Measurements from ENCODE around the gene KCNJ4. TPM values are rescaled to one million over a fixed set of nuclear protein-coding genes. Genes with fewer than 3 reads are reported as not detected.

Gene KCNJ4
- total RNA-seq, 1 donor from 2014 or later = 0.82 TPM

DNA sequence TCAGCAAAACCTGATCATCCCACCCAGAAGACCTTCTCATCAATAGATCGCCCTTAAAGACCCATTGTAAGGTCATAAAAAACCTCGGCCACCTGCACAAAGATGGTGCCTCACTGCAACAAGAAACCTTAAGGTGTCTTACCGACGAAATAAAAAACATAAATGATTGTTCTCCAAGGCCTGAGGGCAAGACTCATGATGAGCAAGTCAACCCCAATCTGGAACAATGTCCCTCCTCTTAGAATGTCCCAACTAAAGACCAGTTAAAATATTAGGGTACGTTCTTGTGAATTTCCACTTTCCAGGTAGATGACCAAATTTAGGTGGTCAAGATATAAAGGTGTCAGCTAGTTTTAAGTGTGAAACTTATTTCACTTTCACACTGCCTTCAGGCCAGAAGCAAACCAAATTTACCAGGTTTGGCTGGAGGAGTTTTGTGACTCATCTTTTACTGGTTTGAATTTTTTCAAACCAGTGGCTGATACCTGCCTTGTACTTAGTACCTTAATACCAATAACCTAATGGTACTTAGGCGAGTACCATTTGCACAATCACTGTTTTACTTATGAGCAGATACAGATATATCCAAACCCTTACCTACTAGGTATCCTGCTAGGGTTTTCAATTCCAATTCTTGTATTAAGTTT is 27.8 kb upstream of the KCNJ4 start:
- H3K4me3 ChIP-seq = no peak overlapping the region
- Mint-ChIP-seq H3K4me1 (peaks cover 4% of the 10 kb centered on the region), H3K36me3 (peaks cover 53% of the 10 kb centered on the region), H3K27me3 (ENCODE audit: insufficient read depth, low read depth) (peaks cover 3% of the 10 kb centered on the region), H3K4me3 (no peak overlapping the region), H3K27ac (no peak overlapping the region), H3K9me3 (no peaks in the 10 kb centered on the region)
- H3K27ac ChIP-seq = peak overlapping the region; percentile 67
- no peaks in the 10 kb centered on the region for H3K9me3 ChIP-seq (ENCODE audit: low read depth)
- TF ChIP-seq EZH2 (IDR thresholded peaks at IDR 0.05) (no peak), EZH2phosphoT487 (IDR thresholded peaks at IDR 0.05) (no peak)
- TF ChIP-seq, protein P1, sequence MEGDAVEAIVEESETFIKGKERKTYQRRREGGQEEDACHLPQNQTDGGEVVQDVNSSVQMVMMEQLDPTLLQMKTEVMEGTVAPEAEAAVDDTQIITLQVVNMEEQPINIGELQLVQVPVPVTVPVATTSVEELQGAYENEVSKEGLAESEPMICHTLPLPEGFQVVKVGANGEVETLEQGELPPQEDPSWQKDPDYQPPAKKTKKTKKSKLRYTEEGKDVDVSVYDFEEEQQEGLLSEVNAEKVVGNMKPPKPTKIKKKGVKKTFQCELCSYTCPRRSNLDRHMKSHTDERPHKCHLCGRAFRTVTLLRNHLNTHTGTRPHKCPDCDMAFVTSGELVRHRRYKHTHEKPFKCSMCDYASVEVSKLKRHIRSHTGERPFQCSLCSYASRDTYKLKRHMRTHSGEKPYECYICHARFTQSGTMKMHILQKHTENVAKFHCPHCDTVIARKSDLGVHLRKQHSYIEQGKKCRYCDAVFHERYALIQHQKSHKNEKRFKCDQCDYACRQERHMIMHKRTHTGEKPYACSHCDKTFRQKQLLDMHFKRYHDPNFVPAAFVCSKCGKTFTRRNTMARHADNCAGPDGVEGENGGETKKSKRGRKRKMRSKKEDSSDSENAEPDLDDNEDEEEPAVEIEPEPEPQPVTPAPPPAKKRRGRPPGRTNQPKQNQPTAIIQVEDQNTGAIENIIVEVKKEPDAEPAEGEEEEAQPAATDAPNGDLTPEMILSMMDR (IDR thresholded peaks at IDR 0.05) = no peak
- no peaks in the 10 kb centered on the region for H3K79me2 ChIP-seq (ENCODE audit: low read depth)
- peaks cover 18% of the 10 kb centered on the region for H3K36me3 ChIP-seq
- H3K9ac ChIP-seq = no peak overlapping the region
- H4K20me1 ChIP-seq (ENCODE audit: low read depth) = peaks cover 37% of the 10 kb centered on the region
- H2AFZ ChIP-seq (replicated peaks) = no peak overlapping the region
- H3K27me3 ChIP-seq = no peaks in the 10 kb centered on the region
- no peak overlapping the region for H3K4me2 ChIP-seq
- no peak for DNase-seq (ENCODE audit: low spot score)
- no peaks in the 10 kb centered on the region for H3K4me1 ChIP-seq
- peaks cover 94% of the 10 kb centered on the region for H3F3A ChIP-seq (ENCODE audit: low read depth)

DNA sequence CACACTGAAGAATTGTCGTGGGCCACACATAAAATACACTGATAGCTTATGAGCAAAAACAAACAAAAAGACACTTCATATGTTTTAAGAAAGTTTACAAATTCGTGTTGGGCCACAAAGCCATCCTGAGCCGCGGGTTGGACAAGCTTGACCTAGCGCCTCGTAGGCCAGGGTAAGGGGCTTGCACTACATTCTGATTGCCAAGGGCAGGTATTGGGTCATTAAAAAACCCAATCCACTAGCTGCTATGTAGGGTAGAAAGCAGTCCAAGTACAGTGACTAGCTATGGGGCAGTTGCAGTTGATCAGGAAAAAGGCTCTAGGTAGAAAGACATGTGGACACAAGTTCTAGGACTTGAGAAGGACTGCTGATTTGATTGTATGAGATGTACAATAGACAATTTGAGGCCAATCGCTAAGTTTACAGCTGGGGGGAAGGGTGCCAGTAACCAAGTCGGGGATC is 26.9 kb upstream of the KCNJ4 start:
- Mint-ChIP-seq H3K4me3 (no peak overlapping the region), H3K36me3 (peaks cover 52% of the 10 kb centered on the region), H3K4me1 (peaks cover 4% of the 10 kb centered on the region), H3K27ac (no peak overlapping the region), H3K9me3 (no peaks in the 10 kb centered on the region), H3K27me3 (ENCODE audit: insufficient read depth, low read depth) (peaks cover 3% of the 10 kb centered on the region)
- DNase-seq (ENCODE audit: low spot score) = no peak
- Histone ChIP-seq H3K27me3 (no peaks in the 10 kb centered on the region), H3K4me2 (no peak overlapping the region), H3K79me2 (ENCODE audit: low read depth) (no peaks in the 10 kb centered on the region), H3K36me3 (peaks cover 18% of the 10 kb centered on the region), H3K27ac (peak overlapping the region; percentile 67), H3K4me1 (no peaks in the 10 kb centered on the region), H3K9me3 (ENCODE audit: low read depth) (no peaks in the 10 kb centered on the region), H2AFZ (replicated peaks) (no peak overlapping the region), H3K4me3 (no peak overlapping the region), H3K9ac (no peak overlapping the region), H3F3A (ENCODE audit: low read depth) (peaks cover 91% of the 10 kb centered on the region), H4K20me1 (ENCODE audit: low read depth) (peaks cover 28% of the 10 kb centered on the region)
- TF ChIP-seq EZH2phosphoT487 (IDR thresholded peaks at IDR 0.05) (no peak), EZH2 (IDR thresholded peaks at IDR 0.05) (no peak)
- TF ChIP-seq, protein P1 (IDR thresholded peaks at IDR 0.05) = no peak

DNA sequence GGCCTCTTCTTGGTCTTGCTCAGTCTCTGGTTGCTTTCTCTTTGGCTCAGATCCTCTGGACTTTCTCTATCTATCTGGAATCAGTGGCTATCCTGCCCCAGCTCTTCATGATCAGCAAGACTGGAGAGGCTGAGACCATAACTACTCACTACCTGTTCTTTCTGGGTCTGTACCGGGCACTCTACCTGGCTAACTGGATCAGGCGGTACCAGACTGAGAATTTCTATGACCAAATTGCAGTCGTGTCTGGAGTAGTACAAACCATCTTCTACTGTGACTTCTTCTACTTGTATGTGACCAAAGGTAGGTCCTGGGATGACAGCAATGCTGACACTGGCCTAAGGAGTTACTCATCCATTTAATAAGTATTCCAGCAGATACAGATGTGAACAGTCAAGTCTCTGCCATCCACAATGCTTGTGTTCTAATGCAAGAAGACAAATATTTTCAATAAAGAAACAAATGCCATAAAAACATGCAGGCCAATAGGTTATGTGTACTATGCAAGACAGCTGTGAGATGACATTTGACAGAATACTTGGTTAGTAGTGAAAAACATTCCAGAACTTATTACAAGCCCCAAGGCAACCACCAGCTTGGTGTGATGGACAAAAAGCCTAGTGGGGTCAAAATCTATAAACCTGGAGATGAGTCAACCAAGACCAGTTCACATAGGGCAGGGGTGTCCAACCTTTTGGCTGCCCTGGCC is 26.3 kb upstream of the KCNJ4 start:
- no peaks in the 10 kb centered on the region for H3K79me2 ChIP-seq (ENCODE audit: low read depth)
- peaks cover 18% of the 10 kb centered on the region for H3K36me3 ChIP-seq
- H3K4me3 ChIP-seq = no peak overlapping the region
- Mint-ChIP-seq H3K36me3 (peaks cover 47% of the 10 kb centered on the region), H3K4me1 (peaks cover 4% of the 10 kb centered on the region), H3K27me3 (ENCODE audit: insufficient read depth, low read depth) (peaks cover 4% of the 10 kb centered on the region), H3K9me3 (no peaks in the 10 kb centered on the region), H3K27ac (no peak overlapping the region), H3K4me3 (no peak overlapping the region)
- H3F3A ChIP-seq (ENCODE audit: low read depth) = peaks cover 86% of the 10 kb centered on the region
- DNase-seq (ENCODE audit: low spot score) = no peak
- no peaks in the 10 kb centered on the region for H3K27me3 ChIP-seq
- no peak for TF ChIP-seq EZH2phosphoT487 (IDR thresholded peaks at IDR 0.05)
- TF ChIP-seq EZH2 (IDR thresholded peaks at IDR 0.05) = no peak
- TF ChIP-seq, protein P1 (IDR thresholded peaks at IDR 0.05) = no peak
- H3K9ac ChIP-seq = no peak overlapping the region
- H3K4me2 ChIP-seq = no peak overlapping the region
- peak overlapping the region; percentile 67 for H3K27ac ChIP-seq
- H3K4me1 ChIP-seq = no peaks in the 10 kb centered on the region
- no peaks in the 10 kb centered on the region for H3K9me3 ChIP-seq (ENCODE audit: low read depth)
- H2AFZ ChIP-seq (replicated peaks) = no peak overlapping the region
- H4K20me1 ChIP-seq (ENCODE audit: low read depth) = peaks cover 23% of the 10 kb centered on the region

Data from neural progenitor cell (in vitro differentiated cells).